C4-2B (cell line): Measurements from ENCODE around the gene FHIT.

ENCODE experiments used
- ZFX ChIP-seq: fragments of 450-650 bp; IDR thresholded peaks from 2 replicates; pipeline ENCODE4 v1.6.1; 2017
- TF ChIP-seq, protein P1 (sequence below): fragments of 450-650 bp; conservative IDR thresholded peaks from 2 replicates; pipeline ENCODE4 v1.5.1; 2017; ENCODE audit warnings: mild to moderate bottlenecking

DNA sequence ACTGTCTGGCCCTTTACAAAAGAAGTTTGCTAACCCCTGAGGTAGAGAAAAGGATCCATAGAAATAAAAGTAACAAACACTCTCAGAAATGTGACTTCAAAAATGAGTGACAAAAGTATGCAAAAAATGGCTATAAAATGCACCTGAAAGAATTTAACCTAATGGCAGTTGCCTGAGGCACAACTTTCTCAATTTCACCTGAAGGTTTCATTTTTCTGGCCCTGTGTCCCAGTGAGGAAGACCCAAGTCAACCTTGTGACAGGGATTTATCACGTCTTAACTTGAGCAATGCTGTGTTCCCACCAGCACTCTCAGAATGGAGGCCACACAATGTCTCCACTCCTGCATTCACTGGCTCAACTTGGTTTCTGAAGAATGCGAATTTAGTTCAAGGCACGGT, 83.0 kb downstream of the FHIT start:
- TF ChIP-seq, protein P1, sequence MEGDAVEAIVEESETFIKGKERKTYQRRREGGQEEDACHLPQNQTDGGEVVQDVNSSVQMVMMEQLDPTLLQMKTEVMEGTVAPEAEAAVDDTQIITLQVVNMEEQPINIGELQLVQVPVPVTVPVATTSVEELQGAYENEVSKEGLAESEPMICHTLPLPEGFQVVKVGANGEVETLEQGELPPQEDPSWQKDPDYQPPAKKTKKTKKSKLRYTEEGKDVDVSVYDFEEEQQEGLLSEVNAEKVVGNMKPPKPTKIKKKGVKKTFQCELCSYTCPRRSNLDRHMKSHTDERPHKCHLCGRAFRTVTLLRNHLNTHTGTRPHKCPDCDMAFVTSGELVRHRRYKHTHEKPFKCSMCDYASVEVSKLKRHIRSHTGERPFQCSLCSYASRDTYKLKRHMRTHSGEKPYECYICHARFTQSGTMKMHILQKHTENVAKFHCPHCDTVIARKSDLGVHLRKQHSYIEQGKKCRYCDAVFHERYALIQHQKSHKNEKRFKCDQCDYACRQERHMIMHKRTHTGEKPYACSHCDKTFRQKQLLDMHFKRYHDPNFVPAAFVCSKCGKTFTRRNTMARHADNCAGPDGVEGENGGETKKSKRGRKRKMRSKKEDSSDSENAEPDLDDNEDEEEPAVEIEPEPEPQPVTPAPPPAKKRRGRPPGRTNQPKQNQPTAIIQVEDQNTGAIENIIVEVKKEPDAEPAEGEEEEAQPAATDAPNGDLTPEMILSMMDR = no peak
- no peak for TF ChIP-seq ZFX
